Midbrain (tissue), 1 donor: ENCODE data around the gene TCP11L1.
"Not testable (repeated sequence)": the region's sequence is repeated elsewhere in the genome, so short reads cannot be mapped to it uniquely, and the experiment has no call there.

Source experiments
- DNase-seq: peaks from one replicate; lab custom pipeline; 2025; lab: John Stamatoyannopoulos, UW

Gene TCP11L1

GRCh38 chr11:33029218-33029617 is 10.2 kb upstream of the TCP11L1 start:
- DNase-seq = not testable (repeated sequence)

DNA sequence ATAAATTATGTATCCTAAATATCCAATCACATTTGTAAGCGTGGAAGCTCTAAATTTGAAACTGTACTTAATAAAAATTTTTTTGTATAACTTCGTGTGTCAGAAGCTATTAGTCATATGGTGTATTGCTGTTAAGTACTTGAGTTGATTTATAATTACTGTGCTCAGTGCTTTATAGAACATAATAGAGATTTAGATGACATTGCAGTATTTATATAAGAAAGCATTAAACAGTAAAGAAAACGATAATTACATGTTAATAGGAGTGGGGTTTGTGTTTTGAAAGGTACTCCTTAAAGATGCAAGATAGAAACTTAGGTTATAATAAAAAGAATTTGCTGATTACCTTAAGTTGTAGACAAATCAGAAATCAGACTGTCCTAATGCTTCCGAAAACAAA is 5.9 kb upstream of the TCP11L1 start:
- no peak for DNase-seq

- DNase-seq = no peak
These were observed 4.4 kb upstream of the TCP11L1 start for GRCh38 chr11:33035011-33035410.

DNA sequence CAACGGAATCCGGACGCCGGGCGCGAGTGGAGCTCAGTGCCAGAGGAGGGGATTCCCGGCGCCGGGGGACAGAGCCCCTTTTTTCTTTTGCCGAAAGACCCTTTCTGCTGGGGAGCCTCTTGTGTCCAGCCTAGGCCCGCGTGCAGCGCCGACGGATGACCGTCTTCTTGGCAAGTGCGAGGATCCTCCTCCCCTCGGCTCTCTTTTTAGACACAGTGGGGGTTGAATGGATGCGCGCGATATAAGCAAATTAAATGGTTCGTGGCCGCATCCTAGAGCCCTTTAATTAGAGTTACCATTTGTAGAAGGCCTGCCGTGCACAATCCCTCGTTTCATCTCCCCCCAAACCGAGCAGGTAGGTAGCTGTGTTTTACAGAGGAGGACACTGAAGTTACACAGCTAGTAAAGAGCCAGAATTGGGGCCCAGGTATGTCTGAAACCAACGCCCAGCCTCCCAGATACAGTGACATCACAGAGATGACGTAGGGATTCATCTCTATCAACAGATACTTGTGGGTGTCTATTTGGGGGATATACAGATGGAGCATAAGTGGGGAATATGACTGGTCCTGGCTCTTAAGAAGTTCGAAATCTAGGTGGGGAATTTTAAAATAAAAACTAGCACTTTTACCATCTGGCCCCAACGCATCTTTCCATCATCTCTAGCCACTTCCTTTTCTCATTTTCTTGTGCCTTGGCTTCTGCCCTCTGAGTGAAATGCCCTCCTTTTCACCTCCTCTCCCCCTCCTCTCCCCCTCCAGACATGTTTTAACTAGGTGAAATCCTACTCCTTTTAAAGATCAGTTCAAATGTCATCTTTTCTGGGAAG is 875 bp downstream of the TCP11L1 start:
- DNase-seq = peak; percentile 64

- DNase-seq = no peak
These were observed 1.6 kb downstream of the TCP11L1 start for GRCh38 chr11:33040862-33041453.

DNA sequence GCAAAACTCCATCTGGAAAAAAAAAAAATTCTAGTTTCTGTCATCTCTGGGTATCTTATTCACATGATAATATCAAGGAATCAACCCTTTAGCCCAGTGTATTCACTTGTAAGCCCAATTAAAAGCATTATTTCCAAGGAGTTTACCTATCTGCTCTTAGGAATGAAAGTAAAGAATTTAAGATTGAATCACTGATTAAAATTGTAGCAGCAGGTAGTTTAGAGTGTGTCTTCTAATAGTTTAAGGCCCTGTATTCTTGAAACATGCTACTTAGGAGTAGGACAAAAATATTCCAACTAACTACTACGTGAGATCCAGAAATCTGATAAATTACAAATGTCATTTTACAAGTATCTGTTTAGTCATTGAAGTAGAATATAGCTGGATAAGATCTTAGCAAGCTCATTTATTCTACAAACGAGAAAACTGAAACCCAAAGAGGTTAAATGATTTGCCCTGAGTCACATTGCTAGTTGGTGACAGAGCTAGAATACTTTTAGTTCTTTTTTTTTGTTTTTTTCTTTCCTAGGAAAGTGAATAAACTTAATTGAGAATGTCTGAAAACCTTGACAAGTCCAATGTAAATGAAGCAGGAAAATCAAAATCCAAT is 4.0 kb downstream of the TCP11L1 start:
- DNase-seq = no peak

- no peak for DNase-seq
These were observed 4.9 kb downstream of the TCP11L1 start for GRCh38 chr11:33044285-33044756.

DNA sequence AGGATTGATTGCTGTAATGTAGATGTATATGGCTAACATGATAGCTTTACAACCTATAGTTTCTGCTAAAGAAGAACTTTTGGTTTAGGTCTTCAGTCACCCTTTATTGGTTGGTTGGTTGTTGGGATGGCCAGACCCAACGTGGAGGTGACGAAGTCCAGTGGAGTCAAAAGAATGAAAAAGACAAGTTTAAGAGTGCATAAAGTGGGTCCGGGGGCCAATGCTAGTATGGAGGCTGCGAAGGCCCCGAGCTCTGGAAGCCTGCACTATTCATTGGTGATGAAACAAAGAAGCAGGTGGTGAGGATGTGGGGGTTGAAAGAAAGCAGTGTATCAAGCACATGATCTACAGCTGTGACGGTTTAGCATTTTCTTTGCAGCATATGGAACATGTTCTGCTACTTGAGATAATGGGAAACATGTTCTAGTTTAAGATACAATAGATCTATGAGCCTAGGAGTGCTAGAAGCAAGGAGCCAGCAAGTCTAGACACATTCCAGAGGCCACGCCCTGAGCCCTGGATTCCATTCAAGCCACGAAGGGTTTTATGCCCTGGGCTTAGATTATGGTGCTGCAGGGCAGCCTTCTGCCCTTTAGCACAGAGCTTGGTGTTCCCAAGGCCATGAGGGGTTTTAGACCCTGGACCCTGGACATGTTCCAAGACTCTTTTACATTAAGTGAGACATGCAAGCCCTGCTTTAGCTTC is 6.3 kb downstream of the TCP11L1 start:
- no peak for DNase-seq

GRCh38 chr11:33048701-33049100 is 9.3 kb downstream of the TCP11L1 start:
- not testable (repeated sequence) for DNase-seq

DNA sequence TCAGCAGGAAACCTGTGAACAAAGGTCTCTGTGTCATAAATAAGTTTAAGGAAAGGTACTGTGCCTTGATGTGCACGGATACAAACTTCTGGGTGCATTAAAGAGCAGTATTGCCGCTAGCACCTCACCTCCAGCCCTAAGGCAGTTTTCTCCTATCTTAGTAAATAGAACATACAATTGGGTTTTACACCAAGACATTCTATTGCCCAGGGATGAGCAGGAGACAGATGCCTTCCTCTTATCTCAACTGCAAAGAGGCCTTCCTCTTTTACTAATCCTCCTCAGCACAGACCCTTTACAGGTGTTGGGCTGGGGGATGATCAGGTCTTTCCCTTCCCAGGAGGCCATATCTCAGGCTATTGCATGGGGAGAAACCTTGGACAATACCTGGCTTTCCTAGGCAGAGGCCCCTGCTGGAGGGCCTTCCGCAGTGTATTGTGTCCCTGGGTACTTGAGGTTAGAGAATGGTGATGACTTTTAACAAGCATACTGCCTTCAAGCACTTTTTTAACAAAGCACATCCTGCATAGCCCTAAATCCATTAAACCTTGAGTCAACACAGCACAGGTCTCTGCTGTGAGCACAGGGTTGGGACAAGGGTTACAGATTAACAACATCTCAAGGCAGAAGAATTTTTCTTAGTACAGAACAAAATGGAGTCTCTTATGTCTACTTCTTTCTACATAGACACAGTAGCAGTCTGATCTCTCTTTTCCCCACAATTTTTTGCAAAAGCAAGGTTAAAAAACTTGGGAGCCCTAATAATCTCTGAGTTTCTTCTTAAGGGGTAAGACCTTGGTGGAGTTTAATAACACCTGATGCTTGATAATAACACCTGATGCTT is 10.4 kb downstream of the TCP11L1 start:
- DNase-seq = not testable (repeated sequence)

- DNase-seq = no peak
These were observed 12.9 kb downstream of the TCP11L1 start for GRCh38 chr11:33052231-33052630.

DNA sequence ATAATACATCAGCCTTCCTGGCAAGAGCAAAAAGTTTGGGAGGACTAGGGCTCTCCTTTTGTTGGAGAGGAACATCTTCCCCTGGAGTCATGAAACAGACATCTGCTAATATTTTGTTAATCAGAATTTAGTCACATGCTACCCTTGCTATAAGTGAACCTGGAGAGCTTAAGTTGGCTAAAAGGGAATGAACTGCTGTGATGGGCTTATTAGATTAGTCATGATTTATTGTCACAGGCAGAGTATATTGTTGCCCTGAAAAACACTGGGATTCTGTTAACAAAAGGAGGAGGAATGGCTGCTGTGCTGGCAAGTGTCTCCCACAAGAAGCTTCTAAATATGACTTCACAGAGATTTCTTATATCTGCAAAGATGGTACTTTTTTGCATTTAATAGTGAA is 16.0 kb downstream of the TCP11L1 start:
- no peak for DNase-seq

- no peak for DNase-seq
These were observed 17.9 kb downstream of the TCP11L1 start for GRCh38 chr11:33057284-33057683.

- DNase-seq = no peak
These were observed 20.1 kb downstream of the TCP11L1 start for GRCh38 chr11:33059331-33060007.

GRCh38 chr11:33060271-33060670 is 20.9 kb downstream of the TCP11L1 start:
- no peak for DNase-seq

GRCh38 chr11:33062137-33062536 is 22.8 kb downstream of the TCP11L1 start:
- DNase-seq = no peak

- no peak for DNase-seq
These were observed 24.0 kb downstream of the TCP11L1 start for GRCh38 chr11:33063326-33063881.

- DNase-seq = no peak
These were observed 24.9 kb downstream of the TCP11L1 start for GRCh38 chr11:33064033-33064825.

DNA sequence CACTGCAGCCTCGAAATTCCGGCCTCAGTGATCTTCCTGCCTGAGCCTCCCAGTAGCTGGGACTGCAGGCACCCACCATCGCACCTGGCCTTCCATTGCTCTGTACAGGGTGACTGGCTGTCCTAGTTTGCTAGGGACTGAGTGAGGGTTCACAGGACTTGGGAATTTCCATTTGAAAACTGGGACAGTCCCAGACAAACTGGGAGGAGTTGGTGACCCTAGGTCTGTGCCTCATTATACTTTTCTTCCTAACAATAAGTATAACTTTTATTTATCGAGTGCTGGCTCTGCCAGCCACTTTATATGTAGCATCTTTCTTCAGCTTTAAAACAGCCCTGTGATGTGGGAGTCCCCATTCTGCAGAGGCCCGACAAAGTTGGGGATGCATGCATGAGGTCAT is 25.5 kb downstream of the TCP11L1 start:
- no peak for DNase-seq
